ENCODE results near the gene SLC22A31.

The SLC22A31 gene

DNA sequence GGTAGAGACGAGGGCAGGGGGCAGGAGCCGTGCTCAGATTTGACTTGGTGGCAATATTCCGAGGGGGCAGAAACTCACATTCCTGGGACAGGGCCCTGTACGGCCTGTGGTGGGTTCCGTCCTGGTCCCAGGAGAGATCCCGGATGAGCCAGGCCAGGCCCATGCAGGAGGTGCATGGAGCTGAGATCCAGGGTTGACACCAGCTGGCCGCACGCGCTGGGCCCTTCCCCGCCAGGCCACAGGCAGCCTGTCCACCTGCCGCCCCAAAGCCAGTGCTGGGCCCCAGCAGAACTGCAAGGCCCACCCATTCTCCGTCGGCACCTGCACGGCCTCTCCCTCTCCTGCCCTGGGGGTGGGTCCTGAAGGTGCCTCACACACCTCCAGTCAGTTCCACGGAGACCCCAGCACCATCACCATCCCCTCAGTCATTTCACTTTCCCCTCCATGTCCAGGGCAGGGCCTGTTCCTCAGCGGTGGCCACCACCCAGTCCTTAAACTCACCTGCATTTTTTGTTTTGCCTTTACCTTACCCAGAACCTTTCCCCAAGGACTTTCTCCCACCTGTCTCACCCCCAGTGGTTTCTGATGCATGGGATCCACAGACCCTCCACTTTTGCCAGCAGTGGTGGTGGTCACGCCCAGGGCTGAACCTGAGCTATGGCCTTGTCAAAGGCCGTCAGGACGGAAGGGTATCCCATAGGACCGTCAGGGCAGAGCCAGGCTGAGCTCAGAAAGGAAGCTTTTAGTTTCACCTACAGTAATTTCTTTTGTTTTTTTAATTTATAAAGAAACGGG is 53.9 kb downstream of the SLC22A31 start:
- Histone ChIP-seq H3K27ac (ENCODE audit: low read depth, low read length) (no peak overlapping the region), H3K4me2 (ENCODE audit: low read length) (no peak overlapping the region), H2BK120ac (ENCODE audit: low read depth, low read length) (no peak overlapping the region), H3K56ac (ENCODE audit: low read length) (no peak overlapping the region), H4K5ac (ENCODE audit: low read length) (no peak overlapping the region), H3K4me3 (ENCODE audit: low read length) (no peak overlapping the region), H3K79me1 (ENCODE audit: low read length) (no peaks in the 10 kb centered on the region), H3K4ac (ENCODE audit: low read depth, low read length) (no peak overlapping the region), H3K23ac (ENCODE audit: low read length) (no peak overlapping the region), H2AK5ac (ENCODE audit: low read length) (no peak overlapping the region), H2BK5ac (ENCODE audit: low read length) (no peak overlapping the region), H3K18ac (ENCODE audit: low read length) (no peak overlapping the region), H3K36me3 (ENCODE audit: control insufficient read depth, insufficient read depth, low read length) (no peaks in the 10 kb centered on the region), H3K9ac (ENCODE audit: low read length) (no peak overlapping the region), H3K79me2 (ENCODE audit: control insufficient read depth, insufficient read depth, low read length) (no peaks in the 10 kb centered on the region), H3K27me3 (ENCODE audit: insufficient read depth, low read length, poor library complexity) (no peaks in the 10 kb centered on the region), H2BK15ac (replicated peaks; ENCODE audit: low read depth) (no peak overlapping the region), H3K4me1 (ENCODE audit: control insufficient read depth, low read depth, low read length) (no peaks in the 10 kb centered on the region), H4K8ac (ENCODE audit: low read depth, low read length) (no peak overlapping the region)
- WGBS (ENCODE audit: extremely low coverage, insufficient coverage, low lambda C conversion rate), result no CpG with 5 or more reads among the region's 21 CpGs
- no peak for DNase-seq

Data from mesendoderm (in vitro differentiated cells).